Spleen (tissue), 11 donors: ENCODE data around the gene ARL15. TPM values are rescaled to one million over a fixed set of nuclear protein-coding genes. Genes with fewer than 3 reads are reported as not detected.

Experiments
- DNase-seq: peaks from one replicate; pipeline ENCODE4 v3.0.0-alpha.2; 2020
- H3K27ac ChIP-seq, 8 donors: fragments of 200-600 bp; sonication (generic) in 7 of 8; 1 replicate in 4 of 8; 2 replicates in 4 of 8; pipeline versions ENCODE4 v1.5.0 to v1.8.0; 2016 to 2021; ENCODE audit warnings: inconsistent platforms in 4 of 8, mild to moderate bottlenecking in 4 of 8, moderate library complexity in 1 of 8
- H3K27me3 ChIP-seq, 7 donors: fragments of 200-600 bp; sonication (generic) in 6 of 7; replicated peaks in 1 of 7; 1 replicate in 4 of 7; 2 replicates in 3 of 7; pipeline versions ENCODE4 v1.5.0 to v1.8.0; 2016 to 2021; ENCODE audit warnings: inconsistent platforms in 3 of 7, mild to moderate bottlenecking in 1 of 7
- H3K36me3 ChIP-seq, 6 donors: fragments of 200-600 bp; sonication (generic) in 5 of 6; 1 replicate in 4 of 6; 2 replicates in 2 of 6; pipeline versions ENCODE4 v1.5.0 to v1.8.0; 2016 to 2021; ENCODE audit warnings: inconsistent platforms in 2 of 6
- H3K4me1 ChIP-seq, 6 donors: fragments of 200-600 bp; sonication (generic) in 5 of 6; 1 replicate in 3 of 6; 2 replicates in 3 of 6; pipeline versions ENCODE4 v1.5.0 to v1.8.0; 2016 to 2021; ENCODE audit warnings: inconsistent platforms in 3 of 6
- H3K4me3 ChIP-seq, 8 donors: fragments of 200-600 bp; sonication (generic) in 7 of 8; 1 replicate in 4 of 8; 2 replicates in 4 of 8; pipeline versions ENCODE4 v1.5.0 to v1.8.0; 2016 to 2021; ENCODE audit warnings: inconsistent platforms in 4 of 8, mild to moderate bottlenecking in 4 of 8, moderate library complexity in 2 of 8
- H3K9me3 ChIP-seq, 8 donors: fragments of 200-600 bp; sonication (generic) in 7 of 8; 1 replicate in 4 of 8; 2 replicates in 4 of 8; pipeline versions ENCODE4 v1.5.0 to v1.8.0; 2016 to 2021; ENCODE audit warnings: inconsistent platforms in 4 of 8
- POLR2A ChIP-seq, 3 donors: fragments of 450-650 bp; IDR thresholded peaks; one replicate each; pipeline ENCODE4 v1.5.1; 2017; ENCODE audit warnings: antibody characterized with exemption in 3 of 3, mild to moderate bottlenecking in 1 of 3
- POLR2AphosphoS5 ChIP-seq, 3 donors: sonication (generic); formaldehyde crosslinking; IDR thresholded peaks; one replicate each; pipeline ENCODE4 v1.5.1; 2017; ENCODE audit warnings: antibody characterized with exemption in 3 of 3
- WGBS, 5 donors: extraction: QIAGEN DNeasy Blood & Tissue Kit in 3 of 5; methylation state at CpG; one replicate each; pipeline versions ENCODE4 v1.1.5 to v1.1.7; 2013 to 2018; 5-methylcytosine and 5-hydroxymethylcytosine counted together
- intact Hi-C: fragments of 100-400 bp; cut with DNase I; formaldehyde crosslinking; loops from one replicate; pipeline ENCODE4 v1.15.0; 2023; ENCODE audit warnings: low total_unique reads
- polyA plus RNA-seq, 3 donors: library from polyadenylated mRNA; stranded (reverse); fragments of 200-250 nt; gene quantifications; one replicate each; pipeline ENCODE4 v1.2.1, GENCODE V29; 2013
- total RNA-seq, 7 donors: library from RNA; depleted of rRNA in 3 of 7; stranded (reverse); fragments of >200 nt in 3 of 7; fragmentation: NEBNext Ultra II Directional in 4 of 7; extraction: Animal tissue kit (Norgen Biotek cat#: 25700) in 4 of 7; gene quantifications; one replicate each; pipeline versions ENCODE4 v1.1.0 to v1.2.1, GENCODE V29; 2016 to 2021
- TF ChIP-seq, protein P1 (sequence below), 11 experiments: fragments of 200-600 bp in 7 of 11; fragments of 450-650 bp in 4 of 11; sonication (generic) in 4 of 11; IDR thresholded peaks in 8 of 11; conservative IDR thresholded peaks in 3 of 11; 1 replicate in 7 of 11; 2 replicates in 4 of 11; pipeline versions ENCODE4 v1.4.0 to v1.8.0; 2016 to 2021; ENCODE audit warnings: antibody characterized with exemption in 11 of 11, inconsistent platforms in 4 of 11, mild to moderate bottlenecking in 1 of 11
- donor health status: healthy with polysubstance abuse.
- donor health status: DM: no; HTN: no; CAD: no; lungs with moderate emphysema.
- donor health status: DM: no; HTN: no; CAD: no.
- donor health status: Bipolar disorder and iron deficiency.
- donor health status: healthy.
- donor health status: DM: no; HTN: no; CAD: no.
- donor health status: DM: yes; HTN: yes; CAD: no.

The ARL15 gene
- total and polyA plus RNA-seq, 10 donors: 6.3 to 70.2 (median 37.1) TPM

GRCh38 chr5:53996008-53996407 is 314.4 kb downstream of the ARL15 start:
- no peak overlapping the region for H3K4me3 ChIP-seq
- 91 to 100% (median 93%) methylated on average over 4 of the region's 4 CpGs for WGBS, 5 donors
- H3K27me3 ChIP-seq: no peaks in the 10 kb centered on the region
- intact Hi-C loops: no loop called here
- DNase-seq: no peak
- H3K36me3 ChIP-seq: no peaks in the 10 kb centered on the region
- H3K4me1 ChIP-seq: no peaks in the 10 kb centered on the region
- TF ChIP-seq, protein P1, sequence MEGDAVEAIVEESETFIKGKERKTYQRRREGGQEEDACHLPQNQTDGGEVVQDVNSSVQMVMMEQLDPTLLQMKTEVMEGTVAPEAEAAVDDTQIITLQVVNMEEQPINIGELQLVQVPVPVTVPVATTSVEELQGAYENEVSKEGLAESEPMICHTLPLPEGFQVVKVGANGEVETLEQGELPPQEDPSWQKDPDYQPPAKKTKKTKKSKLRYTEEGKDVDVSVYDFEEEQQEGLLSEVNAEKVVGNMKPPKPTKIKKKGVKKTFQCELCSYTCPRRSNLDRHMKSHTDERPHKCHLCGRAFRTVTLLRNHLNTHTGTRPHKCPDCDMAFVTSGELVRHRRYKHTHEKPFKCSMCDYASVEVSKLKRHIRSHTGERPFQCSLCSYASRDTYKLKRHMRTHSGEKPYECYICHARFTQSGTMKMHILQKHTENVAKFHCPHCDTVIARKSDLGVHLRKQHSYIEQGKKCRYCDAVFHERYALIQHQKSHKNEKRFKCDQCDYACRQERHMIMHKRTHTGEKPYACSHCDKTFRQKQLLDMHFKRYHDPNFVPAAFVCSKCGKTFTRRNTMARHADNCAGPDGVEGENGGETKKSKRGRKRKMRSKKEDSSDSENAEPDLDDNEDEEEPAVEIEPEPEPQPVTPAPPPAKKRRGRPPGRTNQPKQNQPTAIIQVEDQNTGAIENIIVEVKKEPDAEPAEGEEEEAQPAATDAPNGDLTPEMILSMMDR (IDR thresholded peaks at IDR 0.05 in 8 of 11, conservative IDR thresholded peaks at IDR 0.05 in 3 of 11): no peak
- no peak for TF ChIP-seq POLR2AphosphoS5 (IDR thresholded peaks at IDR 0.05)
- TF ChIP-seq POLR2A (IDR thresholded peaks at IDR 0.05): no peak
- no peaks in the 10 kb centered on the region for H3K9me3 ChIP-seq
- no peak overlapping the region for H3K27ac ChIP-seq

GRCh38 chr5:53994148-53994547 is 316.2 kb downstream of the ARL15 start:
- Histone ChIP-seq H3K9me3 (no peaks in the 10 kb centered on the region), H3K36me3 (no peaks in the 10 kb centered on the region), H3K4me1 (no peaks in the 10 kb centered on the region), H3K27ac (no peak overlapping the region), H3K27me3 (no peaks in the 10 kb centered on the region), H3K4me3 (no peak overlapping the region)
- no peak for DNase-seq
- intact Hi-C loops: no loop called here
- TF ChIP-seq, protein P1 (IDR thresholded peaks at IDR 0.05 in 8 of 11, conservative IDR thresholded peaks at IDR 0.05 in 3 of 11): no peak
- no peak for TF ChIP-seq POLR2AphosphoS5 (IDR thresholded peaks at IDR 0.05)
- no peak for TF ChIP-seq POLR2A (IDR thresholded peaks at IDR 0.05)
- 71 to 84% (median 80%) methylated on average over 2 of the region's 2 CpGs for WGBS, 5 donors

DNA sequence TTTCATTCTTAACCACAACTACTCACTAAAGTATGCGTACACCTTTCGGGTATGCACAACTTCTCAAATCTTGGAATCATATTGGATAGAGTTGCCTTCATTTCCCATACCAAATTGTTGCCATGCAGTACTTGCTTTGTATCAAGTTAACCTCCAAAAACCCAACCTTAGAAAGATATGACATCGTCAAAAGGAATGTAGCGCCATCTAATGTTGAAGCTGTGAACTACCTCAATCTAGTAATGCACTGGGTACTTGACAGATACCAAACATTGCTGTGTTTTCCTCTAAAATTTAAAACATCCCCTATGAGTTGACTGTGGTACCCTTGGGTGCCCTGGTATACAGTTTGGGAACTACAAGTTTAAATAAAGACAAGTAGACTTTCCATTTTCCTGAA is 318.4 kb downstream of the ARL15 start:
- no peak overlapping the region for H3K4me3 ChIP-seq
- H3K27ac ChIP-seq: no peak overlapping the region
- DNase-seq: no peak
- no peak for TF ChIP-seq POLR2A (IDR thresholded peaks at IDR 0.05)
- TF ChIP-seq, protein P1 (IDR thresholded peaks at IDR 0.05 in 8 of 11, conservative IDR thresholded peaks at IDR 0.05 in 3 of 11): peak in 2 of 11 experiments; percentile 11 to 14
- intact Hi-C loops: no loop called here
- no peaks in the 10 kb centered on the region for H3K4me1 ChIP-seq
- H3K27me3 ChIP-seq: no peaks in the 10 kb centered on the region
- H3K9me3 ChIP-seq: no peaks in the 10 kb centered on the region
- WGBS, 5 donors: 92 to 97% (median 95%) methylated on average over 4 of the region's 4 CpGs
- peaks cover 0 to 8% (median 0%) of the 10 kb centered on the region in 6 donors for H3K36me3 ChIP-seq

- H3K27ac ChIP-seq: no peak overlapping the region
- WGBS, 5 donors: 81 to 97% (median 92%) methylated on average over 3 of the region's 3 CpGs
- no peak for DNase-seq
- peaks cover 0 to 8% (median 0%) of the 10 kb centered on the region in 6 donors for H3K36me3 ChIP-seq
- H3K4me3 ChIP-seq: no peak overlapping the region
- intact Hi-C loops: no loop called here
- no peaks in the 10 kb centered on the region for H3K27me3 ChIP-seq
- H3K9me3 ChIP-seq: peaks cover 0 to 9% (median 0%) of the 10 kb centered on the region in 8 donors
- TF ChIP-seq POLR2A (IDR thresholded peaks at IDR 0.05) (no peak), POLR2AphosphoS5 (IDR thresholded peaks at IDR 0.05) (no peak)
- TF ChIP-seq, protein P1 (IDR thresholded peaks at IDR 0.05 in 8 of 11, conservative IDR thresholded peaks at IDR 0.05 in 3 of 11): no peak
- no peaks in the 10 kb centered on the region for H3K4me1 ChIP-seq
Observed at GRCh38 chr5:53987101-53987500, 323.3 kb downstream of the ARL15 start.
